WI38 (cell line): ENCODE data around the gene SPOCD1.

Source experiments
- H3K4me3 ChIP-seq: 2 replicates; pipeline ENCODE4 v1.5.1; 2011; ENCODE audit warnings: low read depth, mild to moderate bottlenecking, control low read depth, low read length
- TF ChIP-seq, protein P1 (sequence below): IDR thresholded peaks from 2 replicates; pipeline ENCODE4 v1.5.1; 2012; ENCODE audit warnings: low read depth, mild to moderate bottlenecking, control low read depth, low read length

SPOCD1 gene

DNA sequence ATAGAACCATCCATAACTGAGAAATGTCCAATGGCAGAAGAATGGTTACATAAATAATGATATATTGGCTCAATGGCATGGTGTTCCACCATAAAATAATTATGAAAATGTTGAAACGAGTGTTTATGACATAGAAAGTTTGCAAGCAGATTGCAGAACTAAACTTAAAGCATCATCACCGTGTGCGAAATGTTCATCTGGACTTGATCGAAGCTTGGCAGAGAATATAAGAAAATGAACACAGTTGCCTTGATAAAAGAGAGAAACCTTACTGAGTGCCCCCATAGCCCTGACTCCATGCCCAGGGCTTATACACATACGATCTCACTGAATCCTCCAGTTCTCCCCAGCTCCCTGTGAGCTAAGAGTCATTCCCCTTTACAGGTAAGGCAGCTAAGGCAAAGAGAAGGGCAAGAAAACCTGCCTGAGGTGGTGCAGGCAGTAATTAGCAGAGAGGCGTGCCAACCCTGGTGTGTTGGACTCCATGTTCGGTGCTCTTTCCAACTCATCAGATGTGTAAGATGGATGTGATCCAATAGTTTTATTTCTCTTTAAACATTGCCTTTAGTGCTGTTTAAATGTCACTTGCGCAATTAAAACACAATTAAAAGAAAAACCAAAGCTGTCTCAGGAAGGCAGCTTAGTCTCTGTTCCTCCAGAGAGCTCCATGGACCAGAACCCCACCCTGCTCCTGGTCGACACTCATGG, 21.8 kb upstream of the SPOCD1 start:
- TF ChIP-seq, protein P1, sequence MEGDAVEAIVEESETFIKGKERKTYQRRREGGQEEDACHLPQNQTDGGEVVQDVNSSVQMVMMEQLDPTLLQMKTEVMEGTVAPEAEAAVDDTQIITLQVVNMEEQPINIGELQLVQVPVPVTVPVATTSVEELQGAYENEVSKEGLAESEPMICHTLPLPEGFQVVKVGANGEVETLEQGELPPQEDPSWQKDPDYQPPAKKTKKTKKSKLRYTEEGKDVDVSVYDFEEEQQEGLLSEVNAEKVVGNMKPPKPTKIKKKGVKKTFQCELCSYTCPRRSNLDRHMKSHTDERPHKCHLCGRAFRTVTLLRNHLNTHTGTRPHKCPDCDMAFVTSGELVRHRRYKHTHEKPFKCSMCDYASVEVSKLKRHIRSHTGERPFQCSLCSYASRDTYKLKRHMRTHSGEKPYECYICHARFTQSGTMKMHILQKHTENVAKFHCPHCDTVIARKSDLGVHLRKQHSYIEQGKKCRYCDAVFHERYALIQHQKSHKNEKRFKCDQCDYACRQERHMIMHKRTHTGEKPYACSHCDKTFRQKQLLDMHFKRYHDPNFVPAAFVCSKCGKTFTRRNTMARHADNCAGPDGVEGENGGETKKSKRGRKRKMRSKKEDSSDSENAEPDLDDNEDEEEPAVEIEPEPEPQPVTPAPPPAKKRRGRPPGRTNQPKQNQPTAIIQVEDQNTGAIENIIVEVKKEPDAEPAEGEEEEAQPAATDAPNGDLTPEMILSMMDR = no peak
- H3K4me3 ChIP-seq = no peak overlapping the region

DNA sequence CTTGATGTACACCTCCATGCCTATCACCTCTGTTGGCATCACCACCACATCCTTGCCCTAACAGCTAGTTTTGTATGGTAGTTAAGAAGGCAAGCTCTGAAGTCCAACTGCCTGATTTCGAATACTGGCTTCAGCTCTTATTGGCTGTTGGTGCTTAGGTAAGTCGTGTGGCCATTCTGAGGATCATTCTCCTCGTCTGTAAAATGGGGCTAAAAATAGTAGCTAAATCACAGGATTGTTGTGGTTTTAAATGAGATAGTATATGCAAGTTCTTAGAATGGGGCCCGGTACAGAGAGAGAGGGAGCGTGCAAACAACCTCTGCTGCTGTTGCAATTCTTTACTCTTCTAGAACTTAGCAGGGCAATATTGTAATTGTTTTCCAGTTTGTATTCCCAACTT, 20.8 kb upstream of the SPOCD1 start:
- no peak overlapping the region for H3K4me3 ChIP-seq
- TF ChIP-seq, protein P1 = no peak

DNA sequence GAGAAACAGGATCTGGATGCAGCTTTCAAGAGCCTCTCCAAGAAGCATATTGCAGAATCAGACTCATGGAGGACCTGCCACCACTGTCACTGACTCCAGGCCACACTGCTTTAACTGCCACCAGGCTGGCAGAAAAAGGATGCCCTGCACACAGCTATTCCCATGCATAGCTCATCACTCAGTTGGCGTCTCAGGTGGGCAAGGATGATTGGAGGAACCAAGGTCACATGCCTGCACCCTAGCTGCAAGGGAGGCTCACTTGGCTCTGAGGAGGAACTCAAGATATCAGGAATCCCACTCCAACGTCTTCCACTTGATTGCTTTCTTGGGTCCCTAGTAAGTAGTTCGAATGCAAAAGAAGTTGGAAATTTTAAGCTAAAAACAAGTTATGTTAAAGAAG, 19.6 kb upstream of the SPOCD1 start:
- TF ChIP-seq, protein P1 = no peak
- H3K4me3 ChIP-seq = no peak overlapping the region

DNA sequence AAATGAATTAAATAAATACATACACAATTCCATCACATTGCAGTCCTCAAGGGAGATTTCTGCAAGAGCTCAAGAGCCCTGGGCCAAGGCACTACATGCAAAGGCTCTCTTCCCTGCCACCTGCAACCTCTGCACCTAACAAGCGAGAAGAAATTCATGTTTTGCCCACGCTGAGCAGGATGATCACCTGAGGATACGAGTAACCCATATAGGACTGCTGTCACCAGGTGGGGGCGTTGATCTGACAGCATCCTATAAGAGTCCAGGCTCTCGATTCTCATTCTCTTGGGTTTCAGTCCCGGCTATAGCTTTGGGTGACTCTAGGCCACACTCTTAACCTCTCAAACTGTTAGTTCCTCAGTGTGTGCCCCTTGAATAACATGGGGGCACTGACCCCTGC, 18.7 kb upstream of the SPOCD1 start:
- H3K4me3 ChIP-seq = no peak overlapping the region
- TF ChIP-seq, protein P1 = no peak

DNA sequence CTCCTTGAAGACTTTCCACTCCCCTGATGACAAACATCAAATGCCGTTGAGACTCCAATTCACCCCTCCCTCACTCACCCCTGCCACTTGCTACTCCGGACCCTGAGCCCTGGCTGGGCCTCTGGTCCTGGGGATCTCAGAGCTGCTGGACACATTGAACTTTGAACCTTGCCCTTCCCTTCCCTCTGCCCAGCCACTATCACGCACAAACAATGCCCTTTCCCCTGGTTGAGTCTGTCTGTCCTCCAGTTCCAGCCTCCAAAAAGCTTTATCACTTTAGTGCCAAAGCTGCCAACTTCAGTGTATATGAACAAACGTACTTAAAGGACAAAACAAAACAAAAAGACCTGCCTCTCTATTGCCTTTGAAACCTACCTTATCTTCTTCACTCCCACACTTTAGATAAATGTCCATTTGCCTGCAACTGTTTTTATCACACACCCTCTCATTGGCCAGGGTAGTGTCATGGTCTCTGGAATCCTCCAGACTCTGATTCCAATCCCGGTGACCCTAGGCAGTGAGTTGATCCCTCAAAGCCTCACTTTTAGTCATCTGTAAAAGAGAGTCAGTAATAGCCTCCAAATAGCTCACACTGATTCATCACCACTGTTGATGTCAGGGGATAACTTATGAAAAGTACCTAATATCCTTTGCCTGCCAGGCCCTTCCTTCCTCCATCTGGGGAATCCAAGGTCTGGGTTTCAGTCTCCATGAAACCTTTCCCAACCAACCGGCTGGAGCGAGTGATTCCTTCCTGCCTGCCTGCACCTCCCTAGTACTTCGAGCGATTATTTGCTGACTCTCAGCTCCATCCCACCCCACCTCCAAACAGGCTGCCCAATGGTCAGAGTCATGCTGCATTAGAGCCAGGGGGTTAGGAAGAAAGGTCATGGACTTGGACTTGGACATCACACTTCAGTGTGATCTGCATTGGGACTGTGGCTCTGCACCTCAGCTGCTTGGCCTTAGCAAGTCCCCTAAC, 15.9 kb upstream of the SPOCD1 start:
- TF ChIP-seq, protein P1 = no peak
- H3K4me3 ChIP-seq = no peak overlapping the region

DNA sequence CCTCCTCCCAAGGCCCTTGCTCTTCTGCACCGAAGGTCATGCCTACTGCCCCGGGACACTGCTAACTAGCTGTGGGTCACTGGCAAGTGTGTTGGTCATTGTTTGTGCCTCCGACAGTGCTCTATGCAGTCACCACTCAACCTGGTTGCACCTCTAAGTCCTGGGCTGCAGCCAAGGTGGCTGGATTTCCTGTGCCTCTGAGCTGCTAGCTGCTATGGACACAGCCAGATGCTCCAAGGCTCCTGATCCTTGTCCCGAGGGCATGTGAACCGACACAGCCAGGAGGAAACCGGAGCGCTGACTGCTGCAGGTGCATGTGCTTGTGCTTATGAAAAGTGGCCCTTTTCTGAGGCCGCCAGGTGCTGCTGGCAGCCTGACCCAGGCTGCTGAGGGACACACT, 14.7 kb upstream of the SPOCD1 start:
- TF ChIP-seq, protein P1 = no peak
- H3K4me3 ChIP-seq = no peak overlapping the region

DNA sequence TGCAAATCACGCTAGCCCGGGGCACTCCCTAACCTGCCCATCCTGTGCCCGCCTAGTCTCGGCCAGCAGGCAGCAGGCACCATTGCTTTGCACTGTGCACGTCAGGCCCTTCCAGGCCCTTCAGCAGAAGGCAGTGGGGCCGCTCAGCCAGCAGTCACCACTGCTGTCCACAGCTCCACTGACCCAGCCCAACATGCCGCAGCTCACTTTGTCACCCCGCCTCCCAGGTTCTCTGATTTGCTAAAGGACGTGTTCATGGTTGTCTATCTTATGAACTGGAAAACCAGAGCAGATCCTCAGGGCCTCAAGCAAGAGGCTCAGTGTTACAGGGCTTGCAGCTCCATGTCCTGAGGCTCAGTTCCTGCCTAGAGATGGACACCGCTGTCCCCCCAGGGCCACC, 14.2 kb upstream of the SPOCD1 start:
- no peak overlapping the region for H3K4me3 ChIP-seq
- TF ChIP-seq, protein P1 = no peak
